Measurements from ENCODE around the gene ZP2. TPM values are rescaled to one million over a fixed set of nuclear protein-coding genes. Genes with fewer than 3 reads are reported as not detected.

ZP2 gene
- total RNA-seq, 4 donors from 2014 or later = 0.27 TPM; not detected in 3

DNA sequence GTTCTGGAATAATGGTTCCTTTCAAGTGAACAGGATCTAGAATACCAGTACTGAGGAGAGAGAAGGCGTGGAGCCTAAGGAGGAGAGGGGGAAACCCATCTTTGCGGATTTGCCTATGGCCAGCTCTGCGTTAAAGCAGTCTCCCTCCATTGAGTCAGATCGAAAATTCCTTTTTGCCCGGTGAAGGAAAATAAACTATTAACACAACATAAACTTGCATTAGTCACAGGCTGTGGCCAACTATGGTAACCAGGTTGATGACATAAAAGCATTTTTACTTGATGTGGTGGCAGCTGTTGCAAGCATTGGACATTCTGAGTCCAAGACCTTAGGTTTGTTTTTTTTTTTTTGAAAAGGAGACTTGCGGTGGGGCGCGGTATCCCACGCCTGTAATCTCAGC lies 44.0 kb downstream of the ZP2 start:
- in situ Hi-C loops (cut with MboI; ENCODE audit: low pct_ligation_motif_present in 1 of 4, low pct_unique_long_range_greater_than_20kb in 1 of 4, low sequenced_read_pairs in 3 of 4) (no loop called here), intact Hi-C loops (cut with DNase I; ENCODE audit: low total_unique reads) (no loop called here)
- Histone ChIP-seq H3K36me3 (peaks cover 0 to 32% (median 11%) of the 10 kb centered on the region in 4 donors), H3K4me3 (no peak overlapping the region), H3K27me3 (no peaks in the 10 kb centered on the region), H3K27ac (no peak overlapping the region), H3K9me3 (no peaks in the 10 kb centered on the region), H3K4me1 (peaks cover 7 to 18% (median 11%) of the 10 kb centered on the region in 4 donors)
- TF ChIP-seq POLR2AphosphoS5 (IDR thresholded peaks at IDR 0.05) (no peak), POLR2A (IDR thresholded peaks at IDR 0.05) (no peak), EP300 (IDR thresholded peaks at IDR 0.05; ENCODE audit: low read depth) (no peak)
- TF ChIP-seq, protein P1, sequence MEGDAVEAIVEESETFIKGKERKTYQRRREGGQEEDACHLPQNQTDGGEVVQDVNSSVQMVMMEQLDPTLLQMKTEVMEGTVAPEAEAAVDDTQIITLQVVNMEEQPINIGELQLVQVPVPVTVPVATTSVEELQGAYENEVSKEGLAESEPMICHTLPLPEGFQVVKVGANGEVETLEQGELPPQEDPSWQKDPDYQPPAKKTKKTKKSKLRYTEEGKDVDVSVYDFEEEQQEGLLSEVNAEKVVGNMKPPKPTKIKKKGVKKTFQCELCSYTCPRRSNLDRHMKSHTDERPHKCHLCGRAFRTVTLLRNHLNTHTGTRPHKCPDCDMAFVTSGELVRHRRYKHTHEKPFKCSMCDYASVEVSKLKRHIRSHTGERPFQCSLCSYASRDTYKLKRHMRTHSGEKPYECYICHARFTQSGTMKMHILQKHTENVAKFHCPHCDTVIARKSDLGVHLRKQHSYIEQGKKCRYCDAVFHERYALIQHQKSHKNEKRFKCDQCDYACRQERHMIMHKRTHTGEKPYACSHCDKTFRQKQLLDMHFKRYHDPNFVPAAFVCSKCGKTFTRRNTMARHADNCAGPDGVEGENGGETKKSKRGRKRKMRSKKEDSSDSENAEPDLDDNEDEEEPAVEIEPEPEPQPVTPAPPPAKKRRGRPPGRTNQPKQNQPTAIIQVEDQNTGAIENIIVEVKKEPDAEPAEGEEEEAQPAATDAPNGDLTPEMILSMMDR (IDR thresholded peaks at IDR 0.05) = no peak
- 91 to 92% methylated on average over 5 to 9 of the region's 9 CpGs for WGBS, 2 donors (ENCODE audit: low coverage in 1 of 2)
- DNase-seq = no peak

DNA sequence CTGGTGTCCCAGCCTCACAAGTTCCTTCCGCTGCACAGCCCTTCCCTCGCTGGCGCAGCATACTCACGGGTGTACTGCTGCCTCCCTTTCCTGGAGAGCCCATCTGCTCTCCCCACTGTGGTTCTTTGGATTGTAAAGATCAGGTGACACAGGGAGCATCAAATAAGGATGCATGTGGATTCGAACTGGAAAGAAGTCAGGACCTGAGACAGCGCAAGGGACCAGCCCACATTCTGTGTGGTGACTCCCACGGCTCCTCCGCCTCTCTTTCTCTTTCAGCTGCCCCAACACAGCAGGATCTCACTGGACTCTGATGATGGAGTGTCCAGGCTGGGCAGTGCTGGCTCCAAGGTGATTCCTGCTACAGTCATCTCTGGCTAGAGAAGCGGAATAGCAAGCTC lies 44.8 kb downstream of the ZP2 start:
- Histone ChIP-seq H3K36me3 (peaks cover 0 to 24% (median 8%) of the 10 kb centered on the region in 4 donors), H3K4me3 (no peak overlapping the region), H3K27me3 (no peaks in the 10 kb centered on the region), H3K27ac (no peak overlapping the region), H3K9me3 (no peaks in the 10 kb centered on the region), H3K4me1 (peaks cover 10 to 19% (median 16%) of the 10 kb centered on the region in 4 donors)
- WGBS, 2 donors (ENCODE audit: low coverage in 1 of 2) = 90% methylated on average over 9 of the region's 9 CpGs; no CpG with 5 or more reads in 1 of the 2 donors
- TF ChIP-seq POLR2A (IDR thresholded peaks at IDR 0.05) (no peak), POLR2AphosphoS5 (IDR thresholded peaks at IDR 0.05) (no peak)
- TF ChIP-seq, protein P1 (IDR thresholded peaks at IDR 0.05) = no peak
- DNase-seq = no peak
- intact Hi-C loops (cut with DNase I; ENCODE audit: low total_unique reads) = no loop called here
- in situ Hi-C loops (cut with MboI; ENCODE audit: low pct_ligation_motif_present in 1 of 4, low pct_unique_long_range_greater_than_20kb in 1 of 4, low sequenced_read_pairs in 3 of 4) = no loop called here

DNA sequence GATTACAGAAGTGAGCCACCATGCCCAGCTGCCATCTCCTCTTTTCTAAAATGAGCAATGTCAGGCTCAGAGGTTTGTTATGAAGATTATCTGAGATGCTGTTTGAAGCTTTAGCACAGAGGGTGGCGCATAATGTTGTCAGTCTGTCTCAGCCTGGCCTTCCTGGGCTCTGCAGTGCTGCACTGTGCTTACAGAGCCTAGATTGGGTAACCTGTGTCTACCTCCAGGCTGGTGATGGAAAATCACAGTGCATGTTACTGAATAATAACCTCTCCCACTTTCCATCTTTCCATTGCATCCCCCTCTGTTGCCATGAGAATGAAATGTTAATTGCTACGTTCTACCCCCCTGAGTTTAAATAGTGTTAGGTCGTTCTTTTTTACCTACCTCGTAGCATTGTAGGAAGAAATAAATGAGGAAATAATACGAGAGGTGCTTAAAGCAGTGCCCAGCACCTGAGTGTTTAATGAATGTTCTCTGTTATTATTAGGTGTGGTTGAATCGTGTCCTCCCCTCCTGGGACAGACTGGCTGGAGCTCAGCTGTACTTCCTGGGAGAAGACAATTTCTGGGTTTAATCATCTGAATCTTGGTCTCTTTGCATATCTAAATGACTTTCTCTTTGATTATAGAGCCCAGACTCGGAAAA lies 46.7 kb downstream of the ZP2 start:
- TF ChIP-seq EP300 (IDR thresholded peaks at IDR 0.05; ENCODE audit: low read depth) = no peak
- TF ChIP-seq, protein P1 (IDR thresholded peaks at IDR 0.05) = no peak
- TF ChIP-seq POLR2AphosphoS5 (IDR thresholded peaks at IDR 0.05) = no peak
- TF ChIP-seq POLR2A (IDR thresholded peaks at IDR 0.05) = no peak
- Histone ChIP-seq H3K4me3 (no peak overlapping the region), H3K9me3 (no peaks in the 10 kb centered on the region), H3K27me3 (no peaks in the 10 kb centered on the region), H3K4me1 (peaks cover 14 to 36% (median 24%) of the 10 kb centered on the region in 4 donors), H3K27ac (no peak overlapping the region), H3K36me3 (peaks cover 0 to 9% (median 4%) of the 10 kb centered on the region in 4 donors)
- in situ Hi-C loops (cut with MboI; ENCODE audit: low pct_ligation_motif_present in 1 of 4, low pct_unique_long_range_greater_than_20kb in 1 of 4, low sequenced_read_pairs in 3 of 4) = no loop called here
- 82 to 96% methylated on average over 5 to 7 of the region's 7 CpGs for WGBS, 2 donors (ENCODE audit: low coverage in 1 of 2)
- no peak for DNase-seq
- intact Hi-C loops (cut with DNase I; ENCODE audit: low total_unique reads) = no loop called here

DNA sequence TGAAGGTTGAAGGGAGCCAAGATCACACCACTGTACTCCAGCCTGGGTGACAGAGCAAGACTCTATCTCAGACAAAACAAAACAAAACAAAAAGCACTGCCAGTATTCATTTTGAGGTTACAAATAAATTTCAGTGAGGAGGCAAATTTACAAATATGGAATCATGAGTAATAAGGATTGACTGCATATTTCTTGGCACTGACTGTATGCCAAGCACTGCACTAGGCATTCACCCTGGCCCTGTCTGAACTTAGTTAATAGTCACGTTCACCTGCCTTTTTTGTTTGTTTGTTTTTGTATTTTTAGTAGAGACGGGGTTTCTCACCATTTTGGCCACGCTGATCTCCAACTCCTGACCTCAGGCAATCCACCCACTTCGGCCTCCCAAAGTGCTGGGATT lies 47.8 kb downstream of the ZP2 start:
- Histone ChIP-seq H3K27me3 (no peaks in the 10 kb centered on the region), H3K9me3 (no peaks in the 10 kb centered on the region), H3K4me1 (peaks cover 14 to 37% (median 27%) of the 10 kb centered on the region in 4 donors), H3K36me3 (peaks cover 0 to 9% (median 4%) of the 10 kb centered on the region in 4 donors), H3K27ac (peak overlapping the region; percentile 18 to 92 (median 66)), H3K4me3 (no peak overlapping the region)
- intact Hi-C loops (cut with DNase I; ENCODE audit: low total_unique reads) (no loop called here), in situ Hi-C loops (cut with MboI; ENCODE audit: low pct_ligation_motif_present in 1 of 4, low pct_unique_long_range_greater_than_20kb in 1 of 4, low sequenced_read_pairs in 3 of 4) (no loop called here)
- DNase-seq = no peak
- 69 to 86% methylated on average over 4 of the region's 4 CpGs for WGBS, 2 donors (ENCODE audit: low coverage in 1 of 2)
- TF ChIP-seq, protein P1 (IDR thresholded peaks at IDR 0.05) = no peak
- no peak for TF ChIP-seq POLR2AphosphoS5 (IDR thresholded peaks at IDR 0.05)
- TF ChIP-seq POLR2A (IDR thresholded peaks at IDR 0.05) = no peak
- no peak for TF ChIP-seq EP300 (IDR thresholded peaks at IDR 0.05; ENCODE audit: low read depth)

Data from transverse colon (tissue), 4 donors.